ENCODE results near the gene WDR83.
"Not testable (repeated sequence)": the region's sequence is repeated elsewhere in the genome, so short reads cannot be mapped to it uniquely, and the experiment has no call there.

The WDR83 gene

DNA sequence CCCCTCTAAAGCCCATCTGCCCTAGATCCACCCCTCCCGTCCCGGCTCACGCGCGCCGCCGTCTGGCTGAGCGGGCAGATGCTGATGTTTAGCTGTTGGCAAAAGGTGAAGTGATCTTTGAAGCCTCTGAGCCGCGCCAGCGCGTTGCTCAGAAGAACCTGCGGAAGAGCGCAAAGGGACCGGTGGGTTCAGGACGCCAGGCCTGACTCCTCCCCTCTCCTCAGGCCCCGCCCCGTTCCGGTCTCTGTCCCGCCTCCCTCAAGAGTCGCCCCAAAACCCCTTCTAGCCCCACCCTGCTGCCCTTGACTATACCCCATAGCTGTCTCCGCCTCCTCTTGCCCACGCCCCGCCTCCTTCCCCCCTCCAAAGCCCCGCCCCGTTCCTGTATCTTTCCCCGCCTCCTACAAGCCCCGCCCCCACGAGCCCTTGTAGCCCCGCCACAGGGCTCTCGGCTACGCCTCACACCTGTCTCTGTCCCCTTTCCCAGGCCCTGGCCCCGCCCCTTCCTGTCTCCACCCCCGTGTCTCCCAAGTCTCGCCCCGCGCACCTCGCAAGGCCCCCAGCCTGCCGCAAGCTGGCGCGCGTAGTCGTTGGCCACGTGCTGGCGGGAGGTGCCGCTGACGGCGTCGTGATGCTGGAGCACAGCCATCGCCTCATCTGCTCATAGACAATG, 9.6 kb upstream of the WDR83 start:
- DNase-seq, result no peak

- DNase-seq, result no peak
Measured at GRCh38 chr19:12657966-12658365, 8.6 kb upstream of the WDR83 start.

- DNase-seq, result no peak
Measured at GRCh38 chr19:12660980-12661379, 5.6 kb upstream of the WDR83 start.

GRCh38 chr19:12664406-12665280, 2.0 kb upstream of the WDR83 start:
- no peak for DNase-seq

- no peak for DNase-seq
Measured at GRCh38 chr19:12665281-12665573, 1.4 kb upstream of the WDR83 start.

DNA sequence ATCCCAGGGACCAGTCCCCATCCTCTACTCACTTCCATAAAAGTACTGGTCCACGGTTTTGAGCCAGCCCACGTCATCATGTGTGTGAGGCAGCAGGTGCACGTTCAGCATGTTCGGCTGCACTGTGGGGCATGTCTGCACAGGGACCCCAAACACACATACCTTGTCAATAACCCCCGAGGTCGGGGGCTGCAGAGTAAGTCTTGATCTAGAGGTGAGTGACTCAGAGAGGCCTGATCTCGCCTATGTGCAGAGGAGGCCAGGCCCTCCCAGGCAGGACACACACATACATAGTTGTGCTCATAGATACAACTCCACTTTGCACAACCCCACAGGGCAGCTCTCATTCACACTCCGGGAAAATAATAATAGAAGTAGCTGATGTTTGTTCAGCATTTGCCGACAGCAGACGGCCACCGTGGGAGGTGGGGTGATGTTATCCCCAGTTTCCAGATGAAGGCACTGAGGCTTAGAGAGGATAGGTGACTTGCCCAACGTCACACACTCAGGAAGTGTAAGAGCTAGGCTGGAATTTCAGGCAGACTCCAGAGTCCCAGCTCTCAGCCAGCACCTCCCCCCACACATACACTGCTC, 839 bp upstream of the WDR83 start:
- DNase-seq, result no peak

- DNase-seq, result no peak
Measured at GRCh38 chr19:12667731-12668302, 1.2 kb downstream of the WDR83 start.

- no peak for DNase-seq
Measured at GRCh38 chr19:12668346-12668745, 1.7 kb downstream of the WDR83 start.

GRCh38 chr19:12668932-12669269, 2.3 kb downstream of the WDR83 start:
- DNase-seq, result no peak

- DNase-seq, result peak; percentile 97
Measured at GRCh38 chr19:12669270-12670158, 2.9 kb downstream of the WDR83 start.

DNA sequence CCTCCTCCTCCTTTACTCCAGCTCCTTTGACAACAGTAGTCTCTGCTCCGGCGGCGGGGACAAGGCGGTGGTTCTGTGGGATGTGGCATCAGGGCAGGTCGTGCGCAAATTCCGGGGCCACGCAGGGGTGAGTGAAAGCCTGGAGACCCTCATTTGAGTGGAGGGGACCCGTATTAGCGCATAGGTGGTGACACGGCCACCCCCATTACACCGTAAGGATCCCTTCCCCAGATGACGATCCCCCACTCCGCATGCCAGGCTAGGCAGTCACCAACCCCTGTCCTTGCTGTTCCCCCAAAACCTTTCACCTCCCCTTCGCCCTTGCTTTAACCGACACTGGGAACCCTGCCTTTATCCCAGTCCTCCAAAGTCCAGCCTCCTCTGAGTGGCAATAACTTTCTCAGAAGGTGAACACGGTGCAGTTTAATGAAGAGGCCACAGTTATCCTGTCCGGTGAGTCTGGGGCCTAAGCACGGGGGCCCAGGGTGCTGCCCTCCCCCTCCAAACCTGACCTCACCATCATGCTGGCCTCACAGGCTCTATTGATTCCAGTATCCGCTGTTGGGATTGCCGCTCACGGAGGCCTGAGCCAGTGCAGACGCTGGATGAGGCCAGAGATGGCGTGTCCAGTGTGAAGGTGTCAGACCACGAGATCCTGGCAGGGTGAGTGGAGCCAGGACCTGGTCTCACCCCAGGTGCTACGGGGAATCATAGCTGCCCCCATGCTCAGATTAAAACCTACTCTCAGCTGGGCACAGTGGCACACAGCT, 3.7 kb downstream of the WDR83 start:
- no peak for DNase-seq

GRCh38 chr19:12672744-12673143, 6.1 kb downstream of the WDR83 start:
- DNase-seq, result no peak

DNA sequence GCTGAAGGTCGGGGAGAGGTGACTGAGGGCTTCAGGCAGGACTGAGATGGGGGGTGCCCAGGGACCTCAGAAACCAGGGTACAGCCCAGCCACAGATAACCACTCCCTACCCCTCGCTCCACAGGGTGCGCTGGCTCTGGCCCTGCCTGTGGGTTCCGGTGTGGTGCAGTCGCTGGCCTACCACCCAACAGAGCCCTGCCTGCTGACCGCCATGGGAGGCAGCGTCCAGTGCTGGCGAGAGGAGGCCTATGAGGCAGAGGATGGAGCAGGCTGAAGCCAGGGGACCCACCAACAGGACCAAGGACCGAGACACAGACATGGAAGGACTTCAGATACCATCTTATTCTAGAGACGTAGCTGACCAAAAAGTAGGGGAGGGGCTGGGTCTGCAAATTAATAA, 8.8 kb downstream of the WDR83 start:
- DNase-seq, result no peak

DNA sequence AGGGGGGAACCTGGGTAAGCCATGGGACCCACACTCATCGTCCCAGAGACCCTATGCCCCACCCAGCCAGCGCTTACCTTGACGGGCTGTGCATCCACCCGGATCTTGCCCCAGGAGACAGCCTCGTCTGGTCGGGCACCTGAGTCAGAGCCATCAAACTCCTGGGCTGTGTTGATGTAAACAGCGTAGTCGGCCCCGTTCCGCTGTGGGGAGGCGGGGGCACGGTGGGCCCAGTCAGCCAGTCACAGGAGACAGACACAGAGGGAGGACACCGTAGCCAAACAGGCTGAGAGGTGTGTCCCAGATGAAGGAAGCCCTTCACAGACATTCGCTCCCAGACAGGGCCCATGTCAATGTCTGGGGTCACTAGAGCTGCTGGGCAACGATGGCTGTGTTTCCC, 9.3 kb downstream of the WDR83 start:
- no peak for DNase-seq

DNA sequence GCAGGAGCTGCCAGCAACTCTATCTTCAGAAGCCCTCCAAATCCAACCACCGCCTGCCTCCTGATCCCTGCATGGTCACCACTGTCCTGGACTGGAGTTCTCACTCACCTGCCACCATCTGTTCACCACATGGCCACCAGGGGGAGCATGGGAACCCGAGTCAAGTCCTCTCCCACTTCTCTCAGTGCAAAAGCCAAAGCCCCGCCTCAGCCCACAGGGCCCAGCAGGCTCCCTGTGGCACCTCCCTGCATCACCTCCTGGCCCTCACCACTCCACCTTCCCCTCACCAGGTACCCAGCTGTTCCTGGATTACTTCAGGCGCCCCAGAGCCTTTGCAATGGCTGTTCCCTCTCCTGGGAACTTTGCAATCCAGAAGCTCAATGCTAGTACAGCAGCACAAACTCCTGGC, 9.8 kb downstream of the WDR83 start:
- peak; percentile 71 for DNase-seq

GRCh38 chr19:12676928-12677327, 10.3 kb downstream of the WDR83 start:
- DNase-seq, result no peak

DNA sequence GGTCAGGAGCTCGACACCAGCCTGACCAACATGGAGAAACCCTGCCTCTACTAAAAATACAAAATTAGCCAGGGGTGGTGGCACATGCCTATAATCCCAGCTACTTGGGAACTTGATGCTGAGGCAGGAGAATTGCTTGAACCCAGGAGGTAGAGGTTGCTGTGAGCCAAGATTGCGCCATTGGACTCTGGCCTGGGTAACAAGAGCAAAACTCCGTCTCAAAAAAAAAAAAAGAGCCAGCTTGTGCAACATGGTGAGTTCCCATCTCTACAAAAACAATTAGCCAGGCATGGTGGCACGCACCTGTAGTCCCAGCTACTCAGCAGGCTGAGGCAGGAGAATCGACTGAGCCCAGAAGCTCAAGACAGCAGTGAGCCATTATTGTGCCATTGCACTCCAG, 11.4 kb downstream of the WDR83 start:
- not testable (repeated sequence) for DNase-seq

- DNase-seq, result no peak
Measured at GRCh38 chr19:12680034-12680433, 13.4 kb downstream of the WDR83 start.

DNA sequence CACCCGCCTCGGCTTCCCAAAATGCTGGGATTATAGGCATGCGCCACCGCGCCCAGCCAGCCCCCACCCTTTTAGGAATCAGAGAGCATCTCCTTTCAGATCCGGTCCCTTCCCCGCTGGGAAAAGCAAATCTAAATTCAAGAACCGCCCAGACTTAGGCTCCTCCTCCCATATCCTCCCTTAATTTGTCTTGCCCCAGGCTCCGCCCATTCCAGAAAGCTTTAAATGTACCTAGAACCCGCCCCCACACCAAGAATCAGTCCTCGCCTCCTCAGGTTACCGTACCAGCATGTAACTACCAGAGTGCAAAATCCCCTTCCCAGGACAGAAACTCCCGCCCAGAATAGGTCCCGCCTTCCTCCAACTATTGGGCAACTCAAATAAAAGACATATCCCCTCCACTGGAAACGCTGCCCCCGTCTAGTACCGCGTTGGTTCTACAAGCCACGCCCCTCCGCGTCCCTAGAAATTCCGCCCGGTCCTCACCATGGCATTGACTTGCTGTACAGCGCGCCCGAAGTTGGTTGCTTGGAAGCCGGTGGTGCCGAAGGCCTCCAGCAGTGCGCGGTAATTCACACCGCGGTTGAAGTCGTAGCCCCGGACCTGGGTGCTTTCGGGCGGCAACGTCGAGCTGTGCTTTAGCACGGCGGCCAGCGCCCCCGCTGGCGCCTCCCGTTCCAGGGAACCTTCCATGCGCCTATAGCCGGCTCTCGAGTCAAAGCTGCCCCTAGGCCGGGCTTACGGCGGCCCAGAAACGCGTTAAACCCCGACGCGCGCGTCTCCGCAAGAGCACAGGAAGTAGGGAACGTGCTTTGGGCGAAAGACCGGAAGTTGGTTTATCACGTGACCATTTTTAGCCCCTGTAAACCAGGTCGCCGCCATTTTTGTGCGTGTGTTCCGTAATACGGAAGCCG, 14.7 kb downstream of the WDR83 start, which contains the start of gene DHPS:
Gene DHPS, minus strand, starts transcription at position 807 of the 914 bp plus-strand sequence. Its CDS starts 114 bp downstream, at position 693.
- DNase-seq, result peak; percentile 97

- DNase-seq, result no peak
Measured at GRCh38 chr19:12685831-12686230, 19.2 kb downstream of the WDR83 start.

Measured in retina (tissue), 1 donor.